COR-L47 (cell line): ENCODE data around the gene TOMM22.

Source experiments
- DNase-seq: peaks from one replicate; lab custom pipeline; 2025; lab: John Stamatoyannopoulos, UW

Gene TOMM22

GRCh38 chr22:38696606-38697424, 15.1 kb downstream of the TOMM22 start:
- no peak for DNase-seq

GRCh38 chr22:38697425-38698089, 15.8 kb downstream of the TOMM22 start:
- no peak for DNase-seq

- no peak for DNase-seq
These were observed 16.8 kb downstream of the TOMM22 start for GRCh38 chr22:38698407-38699094.

- no peak for DNase-seq
These were observed 17.4 kb downstream of the TOMM22 start for GRCh38 chr22:38699143-38699542.

GRCh38 chr22:38699784-38700183, 18.0 kb downstream of the TOMM22 start:
- DNase-seq, result no peak

GRCh38 chr22:38700270-38700788, 18.6 kb downstream of the TOMM22 start:
- no peak for DNase-seq

- peak; percentile 92 for DNase-seq
These were observed 19.3 kb downstream of the TOMM22 start, which contains the start of gene JOSD1 for GRCh38 chr22:38700789-38701628. Gene JOSD1, minus strand, starts transcription at chr22:38700943. Its CDS starts 956 bp downstream, at chr22:38699987.

GRCh38 chr22:38704654-38705234, 23.0 kb downstream of the TOMM22 start:
- DNase-seq, result no peak

- peak; percentile 100 for DNase-seq
These were observed 23.7 kb downstream of the TOMM22 start, which contains the start of gene GTPBP1 for GRCh38 chr22:38705235-38706100. Gene GTPBP1, plus strand, starts transcription at chr22:38705944. Its CDS starts 12 bp downstream, at chr22:38705956.

- no peak for DNase-seq
These were observed 24.5 kb downstream of the TOMM22 start for GRCh38 chr22:38706101-38706900.

GRCh38 chr22:38706901-38707195, 25.1 kb downstream of the TOMM22 start:
- DNase-seq, result no peak

GRCh38 chr22:38707346-38707745, 25.6 kb downstream of the TOMM22 start:
- DNase-seq, result no peak

GRCh38 chr22:38707984-38708383, 26.2 kb downstream of the TOMM22 start:
- DNase-seq, result no peak

GRCh38 chr22:38709306-38709705, 27.5 kb downstream of the TOMM22 start:
- DNase-seq, result no peak

- no peak for DNase-seq
These were observed 28.6 kb downstream of the TOMM22 start for GRCh38 chr22:38710351-38710750.

GRCh38 chr22:38710866-38711265, 29.1 kb downstream of the TOMM22 start:
- no peak for DNase-seq

- DNase-seq, result no peak
These were observed 30.9 kb downstream of the TOMM22 start for GRCh38 chr22:38712486-38713207.

GRCh38 chr22:38713921-38714320, 32.2 kb downstream of the TOMM22 start:
- no peak for DNase-seq
